Head of caudate nucleus (tissue), 42 donors: ENCODE data around the gene GPRC5A.
A peak's percentile ranks its signal among the peaks of the same experiment; 100 is the strongest.

ENCODE experiments used
- DNase-seq, 42 donors: peaks; one replicate each; pipeline versions ENCODE4 v3.0.0 to v3.0.0-alpha.2; 2020 to 2021; ENCODE audit warnings: mixed read lengths in 7 of 42
- intact Hi-C: fragments of 100-400 bp; cut with DNase I; formaldehyde crosslinking; loops from one replicate; pipeline ENCODE4 v1.15.0; 2022

GPRC5A gene

DNA sequence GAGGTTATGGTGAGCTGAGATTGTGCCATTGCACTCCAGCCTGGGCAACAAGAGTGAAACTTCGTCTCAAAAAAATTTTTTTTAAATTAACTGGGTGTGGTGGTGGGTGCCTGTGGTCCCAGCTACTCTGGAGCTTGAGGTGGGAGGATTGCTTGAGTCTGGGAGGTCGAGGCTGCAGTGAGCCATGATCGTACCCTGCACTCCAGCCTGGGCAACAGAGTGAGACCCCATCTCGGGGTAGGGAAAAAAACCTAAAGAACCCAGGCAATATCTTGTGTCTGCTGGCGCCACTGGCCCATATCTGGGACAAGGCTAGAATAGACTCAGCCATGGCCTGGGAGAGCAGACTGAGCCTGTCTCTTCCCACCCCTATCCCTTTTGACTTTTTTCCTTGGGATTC lies 9.1 kb upstream of the GPRC5A start:
- intact Hi-C loops: no loop called here

DNA sequence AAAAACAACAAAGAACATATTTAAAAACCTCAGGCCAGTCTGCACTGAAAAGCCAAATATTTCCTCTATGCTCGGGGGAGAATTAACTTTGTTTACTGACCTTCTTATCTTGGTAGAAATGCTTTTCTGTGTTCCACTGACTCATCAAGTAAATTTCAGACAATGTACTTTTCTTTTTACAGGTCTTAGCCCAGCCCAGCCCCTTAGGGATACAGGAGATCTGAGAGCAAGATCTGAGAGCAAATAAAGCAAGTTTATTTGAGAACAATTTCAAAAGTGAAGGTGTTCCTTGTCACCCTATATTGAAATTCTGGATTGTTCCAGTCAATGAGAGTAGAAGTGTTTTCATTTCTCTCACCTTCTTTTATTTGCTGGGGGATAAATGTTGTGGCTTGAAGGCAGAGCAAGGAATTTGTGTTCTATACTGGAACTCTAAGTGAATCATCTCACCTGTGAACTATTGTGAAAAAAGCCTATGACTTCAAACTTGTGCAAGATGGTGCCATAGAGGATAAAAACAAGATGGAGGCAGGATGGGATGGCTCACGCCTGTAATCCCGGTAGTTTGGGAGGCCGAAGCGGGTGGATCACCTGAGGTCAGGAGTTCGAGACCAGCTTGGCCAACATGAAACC lies 7.9 kb upstream of the GPRC5A start:
- intact Hi-C loops: no loop called here
- no peak for DNase-seq

More for the DNA sequence above, 9.1 kb upstream of the GPRC5A start:
- no peak for DNase-seq

DNA sequence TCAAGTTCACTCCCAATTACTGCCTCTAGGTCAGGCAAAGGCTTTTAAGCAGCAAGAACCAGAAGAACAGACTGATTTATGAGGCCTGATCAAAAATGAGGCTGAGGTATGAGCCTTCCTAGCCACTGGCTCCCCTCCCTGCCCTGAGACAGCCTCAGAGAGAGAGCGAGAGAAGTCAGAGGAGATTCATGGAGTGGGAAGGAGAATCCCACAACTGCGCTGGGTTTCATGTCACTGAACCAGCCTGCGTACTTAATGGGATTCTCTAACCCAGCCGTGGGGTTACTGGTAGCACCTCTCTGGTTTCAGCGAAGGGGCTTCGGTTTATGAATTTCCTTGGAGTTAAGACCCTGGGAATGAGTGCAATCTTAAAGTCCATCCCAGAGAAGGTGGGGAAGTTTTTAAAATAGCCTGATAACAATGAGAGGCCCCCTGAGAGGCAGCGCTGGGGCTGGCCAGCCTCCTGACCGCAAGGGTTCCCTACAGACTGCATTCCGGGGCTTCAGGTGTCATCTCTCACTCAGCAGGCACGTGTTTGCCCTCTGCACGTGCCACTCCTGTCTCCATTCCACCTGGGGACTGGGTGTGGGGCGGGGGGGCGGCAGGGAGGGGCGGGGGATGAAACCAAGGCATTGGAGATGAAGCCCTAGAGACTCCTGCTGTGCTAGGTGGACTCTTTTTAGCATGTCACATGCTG lies 6.1 kb upstream of the GPRC5A start:
- DNase-seq: no peak
- intact Hi-C loops: no loop called here

DNA sequence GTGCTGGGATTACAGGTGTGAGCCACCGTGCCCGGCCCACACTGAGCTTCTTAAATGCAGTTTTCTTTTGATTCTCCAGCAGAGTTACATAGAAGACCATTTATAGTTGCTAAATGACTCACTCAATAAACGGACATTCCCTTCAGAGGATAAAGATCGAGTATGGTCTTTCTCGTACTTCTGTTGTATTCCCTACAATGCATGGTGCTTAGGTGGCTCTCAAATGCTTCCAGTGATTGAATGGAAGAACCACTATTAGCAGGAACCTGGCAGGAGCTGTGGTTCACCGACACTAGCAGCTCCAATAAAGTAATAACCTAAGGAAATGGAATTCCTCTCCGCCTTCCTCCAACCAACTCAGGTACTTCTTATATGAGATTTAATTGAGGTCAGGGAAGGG lies 3.9 kb upstream of the GPRC5A start:
- intact Hi-C loops: no loop called here
- no peak for DNase-seq

DNA sequence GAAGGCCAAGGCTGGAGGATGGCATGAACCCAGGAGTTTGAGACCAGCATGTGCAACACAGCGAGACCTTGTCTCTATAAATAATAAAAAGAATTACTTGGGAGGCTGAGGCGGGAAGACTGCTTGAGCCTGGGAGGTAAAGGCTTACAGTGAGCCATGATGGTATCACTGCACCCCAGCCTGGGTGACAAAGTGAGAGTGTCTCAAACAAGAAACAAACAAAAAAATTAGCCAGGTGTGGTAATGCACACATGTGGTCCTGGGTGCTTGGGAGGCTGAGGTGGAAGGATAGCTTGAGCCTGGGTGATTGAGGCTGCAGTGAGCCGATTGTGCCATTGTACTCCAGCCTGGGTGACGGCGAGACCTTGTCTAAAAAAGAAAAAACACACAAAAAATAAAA lies 1.7 kb upstream of the GPRC5A start:
- intact Hi-C loops: no loop called here

DNA sequence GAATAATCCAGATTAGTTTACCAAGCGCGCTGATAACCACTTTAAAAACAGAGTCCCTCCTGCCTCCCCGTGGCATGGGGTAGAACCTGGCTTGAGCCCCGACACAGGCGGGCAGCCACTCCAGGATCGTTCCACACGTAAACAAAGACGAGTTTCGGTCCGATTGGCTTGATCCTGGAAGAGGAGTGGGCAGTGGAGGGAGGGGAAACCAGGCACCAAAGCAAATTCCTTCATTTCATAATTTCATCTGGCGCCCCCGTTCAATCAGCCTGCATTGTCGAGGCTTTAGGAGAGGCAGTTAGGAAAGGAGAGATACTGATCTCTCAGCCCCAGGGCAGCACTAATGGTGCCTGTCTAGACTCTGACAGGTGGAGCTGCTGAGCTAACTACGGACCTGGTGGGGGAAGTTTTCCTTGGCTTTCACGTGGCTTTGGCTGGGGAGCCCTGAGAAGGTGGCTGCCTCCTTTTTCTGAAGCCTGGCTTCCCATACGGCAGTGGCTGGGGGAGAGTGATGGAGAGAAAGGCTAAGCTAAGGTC lies 751 bp upstream of the GPRC5A start:
- peak in 26 of 42 donors; percentile 8 to 66 (median 27) for DNase-seq
- intact Hi-C loops: no loop called here

More for the DNA sequence above, 1.7 kb upstream of the GPRC5A start:
- no peak for DNase-seq

DNA sequence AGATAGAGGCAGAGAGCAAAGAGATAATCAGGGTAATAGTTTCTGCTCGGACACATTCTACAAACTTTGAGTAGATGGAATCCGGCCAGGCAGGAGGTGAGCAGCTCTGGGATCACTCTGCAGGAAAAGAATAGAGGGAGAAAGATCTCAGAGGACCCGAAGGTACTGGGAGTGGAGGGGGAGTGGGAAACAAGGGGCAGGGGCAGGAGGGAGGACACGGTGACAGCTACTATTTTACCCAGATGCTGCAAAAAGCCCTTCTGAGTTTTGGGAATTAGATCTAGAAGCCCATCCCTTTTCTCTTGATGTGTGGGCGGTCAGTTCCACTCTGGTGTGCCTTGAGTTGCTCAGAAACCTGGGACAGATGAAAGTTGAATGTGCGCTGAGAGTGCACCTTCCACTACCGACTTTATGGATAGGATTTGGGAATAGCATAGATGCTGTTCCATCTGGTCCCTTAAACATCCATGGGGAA lies 556 bp downstream of the GPRC5A start:
- intact Hi-C loops: no loop called here
- DNase-seq: no peak

DNA sequence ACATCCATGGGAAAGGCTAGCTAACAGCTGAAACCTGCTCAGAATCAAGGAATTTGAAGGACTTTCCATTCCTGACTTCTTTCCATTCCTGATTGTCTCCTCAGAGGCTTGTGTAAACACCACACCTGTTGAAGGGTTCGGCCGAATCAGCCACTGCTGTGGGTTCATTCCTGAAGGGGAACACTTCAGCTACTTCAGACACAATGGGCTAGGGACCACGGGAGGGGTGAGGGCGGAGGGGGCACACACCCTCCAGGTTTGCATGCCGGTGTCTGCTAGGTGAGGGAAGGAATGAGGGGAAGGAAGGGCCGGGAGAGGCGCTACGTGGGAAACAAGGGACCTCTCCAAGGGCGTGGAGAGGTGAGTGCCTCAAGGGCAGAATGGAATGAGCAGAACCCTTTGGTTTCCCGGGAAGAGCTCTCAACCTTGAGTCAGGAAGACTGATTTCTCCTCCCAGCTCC lies 1.3 kb downstream of the GPRC5A start:
- intact Hi-C loops: no loop called here
- DNase-seq: no peak

DNA sequence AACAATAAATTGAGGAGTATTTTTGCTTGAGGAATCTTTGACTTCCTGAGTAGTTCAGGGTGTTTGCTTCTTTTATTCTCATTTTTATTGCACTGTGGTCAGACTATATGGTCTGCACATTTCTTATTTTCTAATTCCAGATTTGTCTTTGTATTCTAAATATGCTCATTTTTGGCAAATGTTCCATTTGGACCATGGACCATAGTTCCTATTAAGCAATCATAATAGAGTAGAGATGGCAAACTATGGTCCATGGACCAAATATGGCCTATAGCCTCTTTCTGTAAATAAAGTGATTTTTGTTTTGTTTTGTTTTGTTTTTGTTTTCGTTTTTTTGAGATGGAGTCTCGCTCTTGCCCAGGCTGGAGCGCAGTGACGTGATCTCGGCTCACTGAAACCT lies 2.1 kb downstream of the GPRC5A start:
- DNase-seq: no peak
- intact Hi-C loops: no loop called here

DNA sequence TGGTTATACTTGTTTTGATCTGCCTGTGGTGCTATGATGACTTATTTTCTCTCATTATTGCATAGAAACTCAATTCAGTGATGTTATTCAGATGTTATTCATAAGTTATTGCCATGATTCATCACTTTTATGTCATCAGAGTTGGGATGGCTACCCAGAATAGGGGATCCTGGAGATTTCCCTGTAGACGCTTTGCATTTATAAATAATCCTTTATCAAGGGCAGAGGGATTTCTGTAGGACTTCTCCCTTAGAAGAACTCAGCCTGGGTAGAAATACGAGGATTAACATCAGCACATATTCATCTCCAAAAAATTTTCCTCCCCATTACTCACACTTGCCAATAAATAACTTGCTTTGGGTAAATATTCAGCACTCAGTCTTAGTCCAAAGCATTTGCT lies 4.9 kb downstream of the GPRC5A start:
- no peak for DNase-seq
- intact Hi-C loops: no loop called here

- DNase-seq: peak in 17 of 42 donors; percentile 13 to 75 (median 39)
- intact Hi-C loops: no loop called here
Observed at GRCh38 chr12:12897302-12897701, 5.9 kb downstream of the GPRC5A start.

DNA sequence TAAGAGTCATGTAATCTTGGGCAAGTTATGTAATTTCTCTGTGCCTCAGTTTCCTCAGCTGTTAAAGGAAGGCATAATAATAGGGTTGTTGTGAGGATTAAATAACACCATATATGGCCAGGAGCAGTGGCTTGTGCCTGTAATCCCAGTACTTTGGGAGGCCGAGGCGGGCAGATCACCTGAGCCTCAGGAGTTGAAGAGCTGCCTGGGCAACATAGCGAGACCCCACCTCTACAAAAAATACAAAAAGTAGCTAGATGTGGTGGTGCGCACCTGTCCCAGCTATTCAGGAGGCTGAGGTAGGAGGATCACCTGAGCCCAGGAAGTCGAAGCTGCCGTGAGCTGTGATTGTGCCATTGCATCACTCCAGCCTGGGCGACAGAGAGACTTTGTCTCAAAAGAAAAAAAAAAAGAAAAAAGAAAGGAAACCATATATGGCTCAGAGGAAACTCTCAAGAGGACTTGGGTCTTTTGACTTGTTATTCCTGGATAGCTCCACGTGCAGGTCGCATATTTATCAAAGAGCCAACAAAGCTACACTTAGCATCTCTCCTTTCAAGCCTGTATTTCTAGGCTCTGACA lies 6.9 kb downstream of the GPRC5A start:
- intact Hi-C loops: no loop called here
- no peak for DNase-seq

GRCh38 chr12:12898911-12899511 lies 7.6 kb downstream of the GPRC5A start:
- no peak for DNase-seq
- intact Hi-C loops: no loop called here

GRCh38 chr12:12899530-12900380 lies 8.4 kb downstream of the GPRC5A start:
- peak in 35 of 42 donors; percentile 11 to 82 (median 50) for DNase-seq
- intact Hi-C loops: no loop called here

- intact Hi-C loops: no loop called here
- DNase-seq: no peak
Observed at GRCh38 chr12:12900786-12901157, 9.4 kb downstream of the GPRC5A start.

DNA sequence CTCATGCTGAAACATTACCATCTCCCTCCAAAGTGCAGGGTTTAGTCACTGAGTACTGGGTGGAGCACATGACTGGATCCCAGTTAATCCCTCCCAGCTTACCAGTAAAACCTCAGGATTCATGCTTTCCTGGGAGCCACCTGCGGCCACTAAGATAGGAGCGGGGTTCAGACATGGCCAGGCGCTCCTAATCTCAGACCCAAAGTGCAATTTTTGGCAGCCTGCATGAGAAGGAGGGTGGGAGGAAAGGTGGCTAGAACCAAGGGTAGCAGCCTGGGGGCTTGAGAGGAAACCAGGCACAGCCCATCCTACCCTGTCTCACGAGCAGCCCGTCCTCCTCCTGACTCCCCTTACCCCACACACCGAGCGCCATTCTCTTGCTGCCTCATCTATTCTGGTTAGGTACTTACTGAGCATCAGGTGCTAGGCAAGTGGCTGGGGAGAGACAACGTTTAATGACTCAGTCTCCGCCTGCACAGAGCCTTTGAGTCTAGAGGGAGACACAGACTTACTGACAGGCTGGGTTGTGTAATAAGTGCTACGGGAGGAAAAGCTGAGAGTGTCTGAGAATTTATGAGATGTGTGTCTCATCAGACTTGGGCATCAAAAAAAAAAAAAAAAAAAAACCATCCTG lies 9.9 kb downstream of the GPRC5A start:
- intact Hi-C loops: no loop called here
- peak in 40 of 42 donors; percentile 11 to 91 (median 66) for DNase-seq

- intact Hi-C loops: no loop called here
- DNase-seq: no peak
Observed at GRCh38 chr12:12902036-12902435, 10.7 kb downstream of the GPRC5A start.
